Endothelial cell of umbilical vein (primary cell): ENCODE results near the gene THOP1. TPM values are rescaled to one million over a fixed set of nuclear protein-coding genes. Genes with fewer than 3 reads are reported as not detected.

ENCODE experiments used
- BruUV-seq: library from RNA; stranded (reverse); fragments of 400-500 nt; replicated peaks from 2 replicates; lab custom pipeline; 2021; lab: Mats Ljungman, UMichigan
- CTCF ChIA-PET: fragments of 300-600, 350-600 bp; sonication (Branson Sonifier 250); formaldehyde crosslinking; loops from one replicate; lab custom pipeline; 2021; ENCODE audit warnings: antibody characterized with exemption, inconsistent platforms; lab: Charles Lee
- POLR2A ChIA-PET: fragments of 300-600, 350-600 bp; sonication (Branson Sonifier 250); formaldehyde crosslinking; loops from one replicate; lab custom pipeline; 2021; ENCODE audit warnings: antibody characterized with exemption, inconsistent platforms; lab: Charles Lee
- DNase-seq: peaks from one replicate; pipeline ENCODE4 v3.0.0-alpha.2; 2011; ENCODE audit warnings: low read depth, low spot score
- FAIRE-seq: peaks from 2 replicates; lab custom pipeline; 2011; peaks lifted over from hg19 to GRCh38; lab: Jason Lieb, UNC
- H2AFZ ChIP-seq: 2 replicates; pipeline ENCODE4 v1.6.0; 2012; ENCODE audit warnings: low read depth, low read length, control low read depth, inconsistent platforms
- H3K27ac ChIP-seq: 2 replicates; pipeline ENCODE4 v1.5.1; 2011; ENCODE audit warnings: low read depth, mild to moderate bottlenecking, control low read depth, low read length, moderate library complexity; ENCODE audit not compliant: insufficient read depth
- H3K27me3 ChIP-seq, 2 experiments: 2 replicates each; pipeline versions ENCODE4 v1.6.0 to v1.6.1; 2011; ENCODE audit warnings: low read length in 2 of 2, mixed read lengths in 1 of 2; ENCODE audit not compliant: control insufficient read depth in 2 of 2, insufficient read depth in 2 of 2
- H3K36me3 ChIP-seq, 2 experiments: 2 replicates in 1 of 2; 3 replicates in 1 of 2; pipeline ENCODE4 v1.5.1; 2011; ENCODE audit warnings: low read length in 2 of 2, mild to moderate bottlenecking in 1 of 2, moderate library complexity in 1 of 2; ENCODE audit not compliant: control insufficient read depth in 2 of 2, insufficient read depth in 2 of 2; ENCODE audit errors: extremely low read depth in 1 of 2
- H3K4me1 ChIP-seq: 3 replicates; pipeline ENCODE4 v1.5.1; 2011; ENCODE audit warnings: mild to moderate bottlenecking, low read length; ENCODE audit not compliant: control insufficient read depth, insufficient read depth; ENCODE audit errors: extremely low read depth
- H3K4me2 ChIP-seq: 2 replicates; pipeline ENCODE4 v1.6.1; 2011; ENCODE audit warnings: low read length, control low read depth, mixed read lengths; ENCODE audit not compliant: insufficient read depth
- H3K4me3 ChIP-seq, 3 experiments: fragments of 200-600 bp in 1 of 3; sonication (generic), shearing (Covaris generic) in 1 of 3; replicated peaks in 1 of 3; 2 replicates each; pipeline ENCODE4 v1.5.1; 2011 to 2016; ENCODE audit warnings: control low read depth in 3 of 3, low read length in 3 of 3, mild to moderate bottlenecking in 2 of 3, inconsistent platforms in 1 of 3, low read depth in 1 of 3, moderate library complexity in 1 of 3; ENCODE audit not compliant: insufficient read depth in 1 of 3
- H3K79me2 ChIP-seq: 2 replicates; pipeline ENCODE4 v1.6.0; 2012; ENCODE audit warnings: low read length, inconsistent platforms; ENCODE audit not compliant: control insufficient read depth, insufficient read depth
- H3K9ac ChIP-seq: replicated peaks from 2 replicates; pipeline ENCODE3; 2011; ENCODE audit warnings: low read length, control low read depth; ENCODE audit not compliant: insufficient read depth; ENCODE audit errors: extremely low read depth
- H3K9me1 ChIP-seq: replicated peaks from 3 replicates; pipeline ENCODE4 v1.6.0; 2011; ENCODE audit warnings: mild to moderate bottlenecking, low read length; ENCODE audit not compliant: control insufficient read depth, insufficient read depth; ENCODE audit errors: extremely low read depth
- H3K9me3 ChIP-seq: replicated peaks from 2 replicates; pipeline ENCODE4 v1.5.1; 2012; ENCODE audit warnings: low read length, inconsistent platforms; ENCODE audit not compliant: control insufficient read depth, insufficient read depth
- H4K20me1 ChIP-seq: replicated peaks from 2 replicates; pipeline ENCODE3; 2011; ENCODE audit warnings: mild to moderate bottlenecking, low read length; ENCODE audit not compliant: control insufficient read depth, insufficient read depth; ENCODE audit errors: extremely low read depth
- CTCF ChIP-seq, 2 donors: IDR thresholded peaks; 1 replicate in 1 of 2; 2 replicates in 1 of 2; pipeline ENCODE4 v1.5.1; 2011; ENCODE audit warnings: low read length in 2 of 2, mild to moderate bottlenecking in 2 of 2, moderate library complexity in 2 of 2, control low read depth in 1 of 2, inconsistent platforms in 1 of 2, low read depth in 1 of 2; ENCODE audit not compliant: insufficient read depth in 1 of 2; ENCODE audit errors: extremely low read depth in 1 of 2
- EZH2 ChIP-seq: IDR thresholded peaks from 2 replicates; pipeline ENCODE4 v1.6.1; 2012; ENCODE audit warnings: borderline replicate concordance, low read depth, mild to moderate bottlenecking, moderate library complexity, low read length, inconsistent platforms; ENCODE audit not compliant: severe bottlenecking
- FOS ChIP-seq: IDR thresholded peaks from 2 replicates; pipeline ENCODE4 v1.6.1; 2011; ENCODE audit warnings: mild to moderate bottlenecking, low read length, moderate library complexity, borderline replicate concordance; ENCODE audit not compliant: insufficient read depth
- GATA2 ChIP-seq: IDR thresholded peaks from 2 replicates; pipeline ENCODE4 v1.7.0; 2011; ENCODE audit warnings: low read depth, mild to moderate bottlenecking, moderate library complexity, mixed read lengths, low read length; ENCODE audit not compliant: insufficient read length, insufficient read depth
- JUN ChIP-seq: IDR thresholded peaks from 2 replicates; pipeline ENCODE4 v1.6.1; 2011; ENCODE audit warnings: borderline replicate concordance, low read depth; ENCODE audit not compliant: insufficient read length, insufficient read depth
- MAX ChIP-seq: IDR thresholded peaks from 2 replicates; pipeline ENCODE4 v1.6.1; 2011; ENCODE audit not compliant: insufficient read depth, insufficient read length
- MYC ChIP-seq: IDR thresholded peaks from one replicate; pipeline ENCODE4 v1.6.1; 2011; ENCODE audit warnings: mild to moderate bottlenecking, low read depth, low read length
- POLR2A ChIP-seq: IDR thresholded peaks from 2 replicates; pipeline ENCODE4 v1.6.1; 2012; ENCODE audit warnings: low read depth, mild to moderate bottlenecking, control low read depth, low read length
- POLR2AphosphoS5 ChIP-seq: IDR thresholded peaks from 2 replicates; pipeline ENCODE4 v1.6.1; 2012; ENCODE audit warnings: low read depth, mild to moderate bottlenecking, control low read depth, low read length, moderate library complexity; ENCODE audit not compliant: insufficient read depth
- dilution Hi-C: fragments of 300-500 bp; cut with MboI; formaldehyde crosslinking; loops from one replicate; pipeline ENCODE4 v1.15.0; 2019; ENCODE audit warnings: low sequenced_read_pairs; ENCODE audit not compliant: extremely low pct_ligation_motif_present
- intact Hi-C: fragments of 100-400 bp; cut with micrococcal nuclease; formaldehyde crosslinking; loops from one replicate; pipeline ENCODE4 v1.10.0; 2022
- polyA plus RNA-seq, 4 experiments: library from polyadenylated mRNA; depleted of rRNA in 3 of 4; stranded (reverse) in 3 of 4; unstranded in 1 of 4; fragments of >200 nt; gene quantifications; 2 replicates each; pipeline versions ENCODE4 v1.2.1 to v1.2.3, GENCODE V29; 2011 to 2012; ENCODE audit warnings: missing spikeins in 1 of 4
- total RNA-seq: library from RNA; stranded (reverse); gene quantifications from 2 replicates; pipeline ENCODE4 v1.2.3, GENCODE V29; 2021

The THOP1 gene
- total and polyA plus RNA-seq, 2 donors (not counting 3 experiments of a cell fraction or from before 2014, with no cell fraction given) = 88.0 to 115 TPM

GRCh38 chr19:2755448-2755705 is 29.9 kb upstream of the THOP1 start:
- dilution Hi-C loops = loop anchor here (10.0 kb wide), 1 partner anchor 61 kb away; no protein-coding TSS in a partner anchor
- Histone ChIP-seq H3K9me3 (no peaks in the 10 kb centered on the region), H2AFZ (no peak overlapping the region), H3K4me2 (no peak overlapping the region), H3K4me1 (no peaks in the 10 kb centered on the region), H3K79me2 (no peaks in the 10 kb centered on the region), H3K9ac (no peak overlapping the region), H3K27me3 (no peaks in the 10 kb centered on the region), H3K9me1 (no peaks in the 10 kb centered on the region), H3K4me3 (no peak overlapping the region), H3K36me3 (peaks cover 8 to 25% of the 10 kb centered on the region in 2 experiments), H4K20me1 (no peaks in the 10 kb centered on the region), H3K27ac (no peak overlapping the region)
- FAIRE-seq (no peak), DNase-seq (no peak)
- intact Hi-C loops = no loop called here
- ChIA-PET CTCF (interaction anchor here (2.1 kb wide), 1 partner anchor 107 kb away, joined by 6 read pairs; no protein-coding TSS in a partner anchor), POLR2A (no interaction called here)
- BruUV-seq = no TSS peak
- no peak for TF ChIP-seq GATA2
- TF ChIP-seq JUN = no peak
- TF ChIP-seq FOS = no peak
- no peak for TF ChIP-seq EZH2
- no peak for TF ChIP-seq POLR2A
- no peak for TF ChIP-seq POLR2AphosphoS5
- TF ChIP-seq MAX = no peak
- no peak for TF ChIP-seq MYC
- TF ChIP-seq CTCF (IDR thresholded peaks at IDR 0.05; ENCODE audit: extremely low read depth in 1 of 2, insufficient read depth in 1 of 2, low read depth in 1 of 2, low read length in 2 of 2) = no peak
